Ectodermal cell (in vitro differentiated cells): ENCODE data around the gene ACOX3.
"Not testable (repeated sequence)": the region's sequence is repeated elsewhere in the genome, so short reads cannot be mapped to it uniquely, and the experiment has no call there.

Experiments used
- H3K27ac ChIP-seq: 2 replicates; pipeline ENCODE4 v1.7.0; 2013; ENCODE audit warnings: mild to moderate bottlenecking, low read depth, low read length; ENCODE audit not compliant: insufficient read depth, poor library complexity, severe bottlenecking
- H3K27me3 ChIP-seq: 2 replicates; pipeline ENCODE4 v1.7.0; 2013; ENCODE audit warnings: mild to moderate bottlenecking, low read length; ENCODE audit not compliant: insufficient read depth, control insufficient read depth, poor library complexity, severe bottlenecking
- H3K36me3 ChIP-seq: one replicate; pipeline ENCODE4 v1.7.0; 2013; ENCODE audit warnings: low read length; ENCODE audit not compliant: control insufficient read depth, insufficient read depth
- H3K4me1 ChIP-seq: one replicate; pipeline ENCODE4 v1.7.0; 2013; ENCODE audit warnings: low read length; ENCODE audit not compliant: control insufficient read depth, insufficient read depth
- H3K4me3 ChIP-seq: 2 replicates; pipeline ENCODE4 v1.7.0; 2013; ENCODE audit warnings: low read depth, low read length, control low read depth; ENCODE audit not compliant: insufficient read depth
- H3K9me3 ChIP-seq: 2 replicates; pipeline ENCODE4 v1.7.0; 2013; ENCODE audit warnings: mild to moderate bottlenecking, low read length, moderate library complexity; ENCODE audit not compliant: control insufficient read depth
- WGBS, 2 experiments: methylation state at CpG; one replicate each; pipeline ENCODE4 v1.1.7; 2013; ENCODE audit warnings: missing lambda C conversion rate in 2 of 2; 5-methylcytosine and 5-hydroxymethylcytosine counted together

ACOX3 gene

GRCh38 chr4:8341281-8341680 lies 99.2 kb downstream of the ACOX3 start:
- H3K27ac ChIP-seq, H3K9me3 ChIP-seq, H3K4me1 ChIP-seq, H3K27me3 ChIP-seq, H3K36me3 ChIP-seq, H3K4me3 ChIP-seq: not testable (repeated sequence)
- WGBS, 2 experiments, result 93 to 97% methylated on average over 7 of the region's 7 CpGs

- Histone ChIP-seq H3K27me3 (no peaks in the 10 kb centered on the region), H3K4me1 (no peaks in the 10 kb centered on the region), H3K9me3 (no peaks in the 10 kb centered on the region), H3K36me3 (no peaks in the 10 kb centered on the region), H3K27ac (no peak overlapping the region), H3K4me3 (no peak overlapping the region)
- WGBS, 2 experiments, result 87 to 92% methylated on average over 8 of the region's 8 CpGs
These were observed 99.7 kb downstream of the ACOX3 start for GRCh38 chr4:8340781-8341241.

- H3K36me3 ChIP-seq, result no peaks in the 10 kb centered on the region
- H3K4me1 ChIP-seq, result no peaks in the 10 kb centered on the region
- H3K27ac ChIP-seq, result no peak overlapping the region
- no peaks in the 10 kb centered on the region for H3K9me3 ChIP-seq
- H3K27me3 ChIP-seq, result no peaks in the 10 kb centered on the region
- 88 to 95% methylated on average over 4 of the region's 4 CpGs for WGBS, 2 experiments
- H3K4me3 ChIP-seq, result no peak overlapping the region
These were observed 102.1 kb downstream of the ACOX3 start for GRCh38 chr4:8338351-8338961.

GRCh38 chr4:8336412-8337075 lies 104.0 kb downstream of the ACOX3 start:
- H3K27me3 ChIP-seq, result no peaks in the 10 kb centered on the region
- no peak overlapping the region for H3K27ac ChIP-seq
- no peak overlapping the region for H3K4me3 ChIP-seq
- H3K4me1 ChIP-seq, result no peaks in the 10 kb centered on the region
- 93 to 95% methylated on average over 6 to 7 of the region's 7 CpGs for WGBS, 2 experiments
- no peaks in the 10 kb centered on the region for H3K9me3 ChIP-seq
- H3K36me3 ChIP-seq, result no peaks in the 10 kb centered on the region

DNA sequence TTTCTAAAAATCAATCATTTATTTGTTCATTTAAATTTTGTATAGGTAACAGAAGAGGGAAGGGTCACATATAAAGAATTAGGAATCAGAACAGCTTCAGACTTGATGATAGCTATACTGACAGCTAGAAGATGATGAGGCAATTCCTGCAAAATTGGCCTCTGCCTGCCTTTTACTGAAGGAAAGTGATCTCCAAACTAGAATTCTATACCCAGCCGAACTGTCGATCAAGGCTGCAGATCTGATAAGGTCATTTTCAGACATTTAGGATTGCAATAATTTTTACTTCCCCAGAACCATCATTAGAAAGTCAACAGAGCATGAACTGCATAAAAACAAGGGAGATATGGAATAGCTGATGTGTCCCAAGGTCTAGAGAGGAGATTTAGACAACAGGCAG lies 104.7 kb downstream of the ACOX3 start:
- H3K36me3 ChIP-seq, result no peaks in the 10 kb centered on the region
- H3K27ac ChIP-seq, result no peak overlapping the region
- no peak overlapping the region for H3K4me3 ChIP-seq
- WGBS, 2 experiments, result 92 to 100% methylated on average over 2 of the region's 2 CpGs
- H3K27me3 ChIP-seq, result no peaks in the 10 kb centered on the region
- no peaks in the 10 kb centered on the region for H3K4me1 ChIP-seq
- no peaks in the 10 kb centered on the region for H3K9me3 ChIP-seq

- 93% methylated on average over 13 of the region's 13 CpGs for WGBS, 2 experiments
- H3K4me3 ChIP-seq, result no peak overlapping the region
- no peaks in the 10 kb centered on the region for H3K27me3 ChIP-seq
- H3K9me3 ChIP-seq, result no peaks in the 10 kb centered on the region
- H3K4me1 ChIP-seq, result no peaks in the 10 kb centered on the region
- H3K27ac ChIP-seq, result no peak overlapping the region
- no peaks in the 10 kb centered on the region for H3K36me3 ChIP-seq
These were observed 105.6 kb downstream of the ACOX3 start for GRCh38 chr4:8334786-8335460.

DNA sequence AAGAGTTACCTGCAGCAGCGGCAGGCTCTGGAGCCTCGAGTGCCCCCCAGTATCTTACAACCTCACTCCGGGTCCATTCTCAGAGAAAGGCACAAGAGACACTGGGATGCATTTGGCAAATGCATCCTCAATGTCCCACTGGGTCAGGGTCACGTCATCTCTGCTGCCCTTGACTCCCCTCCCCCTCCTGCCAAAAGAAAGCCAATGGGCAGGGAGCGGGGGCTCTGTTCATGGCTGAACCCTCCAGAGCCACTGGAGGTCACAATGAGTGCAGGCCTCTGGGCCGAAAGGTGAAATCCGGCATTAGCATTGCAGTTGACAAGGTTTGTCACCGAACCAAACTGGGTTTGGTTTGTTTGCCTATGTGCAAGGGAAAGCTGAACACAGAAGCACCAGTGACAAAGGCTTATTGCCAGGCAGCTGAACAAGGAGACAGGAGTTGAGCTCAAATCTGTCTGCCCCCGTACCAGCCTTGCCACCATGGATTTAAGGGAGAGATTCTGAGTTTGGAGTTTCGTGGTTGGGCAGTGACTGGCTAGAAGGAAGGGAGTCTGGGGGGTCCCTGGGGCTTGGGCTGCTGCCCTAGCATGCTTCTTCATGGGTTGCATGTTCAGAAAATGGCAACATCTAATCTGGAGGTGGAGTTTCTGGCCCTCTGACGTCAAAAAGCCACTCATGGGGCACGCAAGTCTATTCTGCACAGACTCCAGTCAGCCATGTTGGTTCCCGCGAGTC lies 106.6 kb downstream of the ACOX3 start:
- 85 to 86% methylated on average over 14 of the region's 14 CpGs for WGBS, 2 experiments
- no peaks in the 10 kb centered on the region for H3K36me3 ChIP-seq
- H3K27ac ChIP-seq, result no peak overlapping the region
- no peaks in the 10 kb centered on the region for H3K4me1 ChIP-seq
- no peaks in the 10 kb centered on the region for H3K27me3 ChIP-seq
- no peaks in the 10 kb centered on the region for H3K9me3 ChIP-seq
- H3K4me3 ChIP-seq, result no peak overlapping the region

DNA sequence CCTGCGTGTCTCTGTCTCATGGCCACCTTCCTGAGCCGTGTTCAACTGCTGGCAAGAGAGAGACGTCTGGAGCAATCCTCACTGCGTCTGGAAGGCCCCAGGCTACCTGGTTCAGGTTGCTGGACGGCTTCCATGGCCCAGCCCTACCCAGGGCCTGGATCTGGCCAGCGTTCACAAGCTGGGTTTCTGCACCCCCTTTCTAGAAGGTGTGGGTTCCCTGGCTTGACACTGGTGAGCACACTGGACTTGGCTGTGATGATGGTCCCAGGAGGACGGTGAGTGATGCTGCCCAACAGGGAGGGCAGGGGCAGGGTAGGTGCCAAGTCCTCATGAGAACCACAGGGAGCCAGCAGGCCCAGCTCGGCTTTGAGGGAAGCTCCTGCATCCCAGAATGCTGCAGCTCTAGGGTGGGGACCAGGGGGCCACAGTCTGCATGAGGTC lies 107.6 kb downstream of the ACOX3 start:
- Histone ChIP-seq H3K27me3 (no peaks in the 10 kb centered on the region), H3K9me3 (no peaks in the 10 kb centered on the region), H3K27ac (no peak overlapping the region), H3K36me3 (no peaks in the 10 kb centered on the region), H3K4me1 (no peaks in the 10 kb centered on the region), H3K4me3 (no peak overlapping the region)
- WGBS, 2 experiments, result 90 to 92% methylated on average over 8 of the region's 8 CpGs

GRCh38 chr4:8332038-8332857 lies 108.3 kb downstream of the ACOX3 start:
- Histone ChIP-seq H3K9me3 (no peaks in the 10 kb centered on the region), H3K27ac (no peak overlapping the region), H3K4me1 (no peaks in the 10 kb centered on the region), H3K27me3 (no peaks in the 10 kb centered on the region), H3K36me3 (no peaks in the 10 kb centered on the region), H3K4me3 (no peak overlapping the region)
- 84 to 85% methylated on average over 12 of the region's 12 CpGs for WGBS, 2 experiments
